ENCODE results near the gene ACVR1. TPM values are rescaled to one million over a fixed set of nuclear protein-coding genes. Genes with fewer than 3 reads are reported as not detected.

The ACVR1 gene
- total and polyA plus RNA-seq, 2 donors (not counting 3 experiments of a cell fraction or from before 2014, with no cell fraction given) = 24.8 to 33.6 TPM

DNA sequence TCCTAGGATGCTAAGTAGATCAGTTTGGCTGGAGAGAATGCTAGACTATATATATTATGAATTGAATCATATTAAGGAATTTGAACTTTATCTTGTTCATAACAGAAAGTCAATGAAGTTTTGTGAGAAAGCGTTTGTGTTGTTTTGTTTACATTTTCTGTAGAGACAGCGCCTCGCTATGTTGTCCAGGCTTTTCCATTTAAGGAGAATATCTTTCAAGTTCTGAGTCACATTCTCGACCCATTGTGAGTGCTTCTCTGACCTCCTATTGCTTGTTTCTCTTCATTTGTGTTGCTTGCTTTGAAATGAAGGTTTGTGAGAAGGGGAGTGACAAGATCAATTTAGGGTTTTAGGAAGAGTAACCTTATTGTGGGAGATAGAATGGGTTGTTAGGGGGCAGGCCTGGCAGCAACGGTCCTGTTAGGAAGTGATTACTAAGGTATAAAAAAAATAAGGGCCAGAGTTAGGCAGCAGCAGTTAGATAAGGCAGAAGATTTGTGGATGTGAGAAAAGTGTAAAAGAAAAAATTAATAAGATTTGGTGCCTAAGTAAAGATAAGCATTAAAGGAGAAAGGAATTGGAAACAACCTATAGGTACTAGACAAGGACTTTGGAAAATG lies 47.6 kb upstream of the ACVR1 start:
- no peak overlapping the region for H3K4me2 ChIP-seq (ENCODE audit: insufficient read depth, low read length)
- BruUV-seq (replicated peaks) = no TSS peak
- no peaks in the 10 kb centered on the region for H4K20me1 ChIP-seq (replicated peaks; ENCODE audit: control insufficient read depth, extremely low read depth, insufficient read depth, low read length)
- POLR2A ChIA-PET = no interaction called here
- no peak overlapping the region for H3K27ac ChIP-seq (ENCODE audit: insufficient read depth, low read depth, low read length)
- no peaks in the 10 kb centered on the region for H3K36me3 ChIP-seq (ENCODE audit: control insufficient read depth in 2 of 2, extremely low read depth in 1 of 2, insufficient read depth in 2 of 2, low read length in 2 of 2)
- H3K9ac ChIP-seq (replicated peaks; ENCODE audit: extremely low read depth, insufficient read depth, low read length) = no peak overlapping the region
- no peak for FAIRE-seq
- H2AFZ ChIP-seq (ENCODE audit: low read depth, low read length) = no peak overlapping the region
- intact Hi-C loops (cut with micrococcal nuclease) = no loop called here
- no peaks in the 10 kb centered on the region for H3K4me1 ChIP-seq (ENCODE audit: control insufficient read depth, extremely low read depth, insufficient read depth, low read length)
- no peaks in the 10 kb centered on the region for H3K9me3 ChIP-seq (replicated peaks; ENCODE audit: control insufficient read depth, insufficient read depth, low read length)
- H3K9me1 ChIP-seq (replicated peaks; ENCODE audit: control insufficient read depth, extremely low read depth, insufficient read depth, low read length) = no peaks in the 10 kb centered on the region
- DNase-seq (ENCODE audit: low read depth, low spot score) = no peak
- no peak for TF ChIP-seq POLR2A (IDR thresholded peaks at IDR 0.05; ENCODE audit: low read depth, low read length)
- no peak for TF ChIP-seq MYC (IDR thresholded peaks at IDR 0.05; ENCODE audit: low read depth, low read length)
- TF ChIP-seq FOS (IDR thresholded peaks at IDR 0.05; ENCODE audit: borderline replicate concordance, insufficient read depth, low read length) = no peak
- TF ChIP-seq POLR2AphosphoS5 (IDR thresholded peaks at IDR 0.05; ENCODE audit: insufficient read depth, low read depth, low read length) = no peak
- no peak for TF ChIP-seq GATA2 (IDR thresholded peaks at IDR 0.05; ENCODE audit: insufficient read depth, insufficient read length, low read depth, low read length)
- TF ChIP-seq, protein P1, sequence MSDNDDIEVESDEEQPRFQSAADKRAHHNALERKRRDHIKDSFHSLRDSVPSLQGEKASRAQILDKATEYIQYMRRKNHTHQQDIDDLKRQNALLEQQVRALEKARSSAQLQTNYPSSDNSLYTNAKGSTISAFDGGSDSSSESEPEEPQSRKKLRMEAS (IDR thresholded peaks at IDR 0.05; ENCODE audit: insufficient read depth, insufficient read length) = no peak
- no peak for TF ChIP-seq EZH2 (IDR thresholded peaks at IDR 0.05; ENCODE audit: borderline replicate concordance, low read depth, low read length, severe bottlenecking)
- TF ChIP-seq CTCF (IDR thresholded peaks at IDR 0.05; ENCODE audit: extremely low read depth in 1 of 2, insufficient read depth in 1 of 2, low read depth in 1 of 2, low read length in 2 of 2) = no peak
- no peak for TF ChIP-seq JUN (IDR thresholded peaks at IDR 0.05; ENCODE audit: borderline replicate concordance, insufficient read depth, insufficient read length, low read depth)
- H3K79me2 ChIP-seq (ENCODE audit: control insufficient read depth, insufficient read depth, low read length) = no peaks in the 10 kb centered on the region
- dilution Hi-C loops (cut with MboI; ENCODE audit: extremely low pct_ligation_motif_present, low sequenced_read_pairs) = no loop called here
- H3K4me3 ChIP-seq (replicated peaks in 1 of 3; ENCODE audit: insufficient read depth in 1 of 3, low read depth in 1 of 3, low read length in 3 of 3) = no peak overlapping the region
- CTCF ChIA-PET = no interaction called here
- no peaks in the 10 kb centered on the region for H3K27me3 ChIP-seq (ENCODE audit: control insufficient read depth in 2 of 2, insufficient read depth in 2 of 2, low read length in 2 of 2)

All from endothelial cell of umbilical vein (primary cell).